ENCODE results near the gene POM121C.
"Not testable (repeated sequence)": the region's sequence is repeated elsewhere in the genome, so short reads cannot be mapped to it uniquely, and the experiment has no call there.

POM121C gene

DNA sequence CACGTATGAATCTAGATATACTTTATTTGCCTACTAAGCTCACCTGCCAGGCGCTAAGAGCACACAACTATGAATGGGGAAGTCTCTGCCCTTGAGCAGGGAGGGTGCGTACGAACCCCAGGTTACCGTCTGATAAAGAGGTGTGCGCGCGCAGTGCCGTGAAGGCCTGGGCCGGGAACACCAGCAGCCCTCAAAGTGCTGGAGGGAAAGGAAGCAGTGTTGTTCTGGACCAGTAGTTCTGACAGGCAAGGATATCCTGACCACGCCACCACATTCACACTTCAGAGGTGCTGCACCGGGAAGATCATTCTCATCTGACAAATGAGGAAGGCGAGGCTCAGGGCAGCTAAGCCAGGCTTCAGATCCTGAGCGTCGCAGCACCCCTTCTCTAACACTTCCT, 62.6 kb downstream of the POM121C start:
- not testable (repeated sequence) for DNase-seq (ENCODE audit: low read depth, low spot score)

GRCh38 chr7:75421798-75422710, 64.0 kb downstream of the POM121C start:
- not testable (repeated sequence) for DNase-seq (ENCODE audit: low read depth, low spot score)

- not testable (repeated sequence) for DNase-seq (ENCODE audit: low read depth, low spot score)
Observed at GRCh38 chr7:75420152-75420551, 65.9 kb downstream of the POM121C start.

DNA sequence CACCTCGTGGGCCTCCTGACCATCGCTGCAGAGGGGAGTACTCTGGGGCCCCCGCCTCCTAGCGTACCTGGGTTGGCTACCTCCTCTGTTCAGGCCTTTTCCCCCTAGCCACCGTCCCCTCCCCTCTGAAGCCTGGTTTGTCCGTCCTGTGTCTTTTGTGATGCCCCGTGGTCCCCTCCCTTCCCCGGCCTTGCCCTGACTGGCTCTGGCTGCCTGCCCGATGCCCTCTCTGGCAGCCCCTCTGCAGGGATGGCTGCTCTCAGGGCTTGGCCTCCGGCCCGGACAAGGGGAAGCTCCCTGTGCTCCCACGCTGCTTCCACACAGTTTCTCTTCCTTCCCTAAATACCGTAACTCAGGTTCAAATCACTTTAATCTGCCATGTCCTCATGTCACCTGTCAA, 66.4 kb downstream of the POM121C start:
- DNase-seq (ENCODE audit: low read depth, low spot score), result not testable (repeated sequence)

DNA sequence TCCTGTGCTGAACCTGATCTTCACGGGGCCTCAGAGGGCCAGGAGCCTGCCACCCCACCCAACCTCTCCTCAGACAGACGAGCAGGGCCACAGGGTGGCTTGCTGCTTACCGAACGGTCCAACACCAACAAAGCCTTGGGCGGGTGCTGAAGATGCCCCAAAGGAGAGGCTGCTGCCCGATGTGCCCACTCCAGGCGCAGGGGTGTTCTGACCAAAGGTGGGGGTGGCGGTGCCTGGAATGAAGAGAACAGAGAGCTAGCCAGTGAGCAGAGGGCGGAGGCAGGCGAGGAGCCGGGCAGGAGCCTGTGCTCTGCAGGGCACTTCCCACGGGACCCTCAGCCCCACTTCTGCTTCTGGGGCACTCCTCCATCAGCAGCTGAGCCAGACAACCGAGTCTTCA, 66.9 kb downstream of the POM121C start:
- not testable (repeated sequence) for DNase-seq (ENCODE audit: low read depth, low spot score)

- DNase-seq (ENCODE audit: low read depth, low spot score), result not testable (repeated sequence)
Observed at GRCh38 chr7:75418292-75418858, 67.7 kb downstream of the POM121C start.

DNA sequence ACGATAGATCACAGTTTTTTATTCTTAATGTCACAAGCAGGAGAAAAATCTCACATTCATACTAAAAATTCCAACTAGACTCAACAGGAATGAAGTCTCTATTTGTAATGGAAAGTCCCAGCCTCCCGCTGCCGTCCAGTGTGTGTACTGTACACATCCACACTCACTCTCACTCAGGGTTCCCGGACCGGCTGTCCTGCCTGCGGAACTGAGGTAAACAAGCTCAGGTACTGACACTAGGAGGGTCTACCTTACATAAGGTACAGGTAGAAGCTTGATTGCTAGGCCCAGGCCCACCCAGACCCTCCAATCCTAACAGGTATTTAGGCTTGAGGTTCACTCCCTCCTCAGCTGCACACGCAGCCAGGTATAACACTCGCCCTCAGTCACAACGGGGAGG, 69.3 kb downstream of the POM121C start:
- DNase-seq (ENCODE audit: low read depth, low spot score), result not testable (repeated sequence)

DNA sequence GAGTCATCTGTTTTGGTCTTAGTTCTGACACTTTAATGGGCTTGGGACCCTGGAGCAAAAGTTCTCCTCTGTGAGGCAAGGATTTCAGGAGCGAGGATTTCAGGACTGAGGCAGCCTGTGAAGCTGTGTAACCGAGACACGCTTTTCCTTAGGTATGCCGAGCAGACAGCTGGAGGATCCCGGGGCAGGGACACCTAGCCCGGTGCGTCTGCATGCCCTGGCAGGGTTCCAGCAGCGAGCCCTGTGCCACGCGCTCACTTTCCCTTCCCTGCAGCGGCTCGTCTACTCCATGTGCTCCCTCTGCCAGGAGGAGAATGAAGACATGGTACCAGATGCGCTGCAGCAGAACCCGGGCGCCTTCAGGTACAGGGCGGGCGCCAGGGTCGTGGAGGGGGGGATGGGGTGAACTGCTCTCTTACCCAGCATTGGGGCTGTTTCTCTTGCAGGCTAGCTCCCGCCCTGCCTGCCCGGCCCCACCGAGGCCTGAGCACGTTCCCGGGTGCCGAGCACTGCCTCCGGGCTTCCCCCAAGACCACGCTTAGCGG, 70.2 kb downstream of the POM121C start:
- not testable (repeated sequence) for DNase-seq (ENCODE audit: low read depth, low spot score)

- DNase-seq (ENCODE audit: low read depth, low spot score), result not testable (repeated sequence)
Observed at GRCh38 chr7:75415428-75415817, 70.7 kb downstream of the POM121C start.

DNA sequence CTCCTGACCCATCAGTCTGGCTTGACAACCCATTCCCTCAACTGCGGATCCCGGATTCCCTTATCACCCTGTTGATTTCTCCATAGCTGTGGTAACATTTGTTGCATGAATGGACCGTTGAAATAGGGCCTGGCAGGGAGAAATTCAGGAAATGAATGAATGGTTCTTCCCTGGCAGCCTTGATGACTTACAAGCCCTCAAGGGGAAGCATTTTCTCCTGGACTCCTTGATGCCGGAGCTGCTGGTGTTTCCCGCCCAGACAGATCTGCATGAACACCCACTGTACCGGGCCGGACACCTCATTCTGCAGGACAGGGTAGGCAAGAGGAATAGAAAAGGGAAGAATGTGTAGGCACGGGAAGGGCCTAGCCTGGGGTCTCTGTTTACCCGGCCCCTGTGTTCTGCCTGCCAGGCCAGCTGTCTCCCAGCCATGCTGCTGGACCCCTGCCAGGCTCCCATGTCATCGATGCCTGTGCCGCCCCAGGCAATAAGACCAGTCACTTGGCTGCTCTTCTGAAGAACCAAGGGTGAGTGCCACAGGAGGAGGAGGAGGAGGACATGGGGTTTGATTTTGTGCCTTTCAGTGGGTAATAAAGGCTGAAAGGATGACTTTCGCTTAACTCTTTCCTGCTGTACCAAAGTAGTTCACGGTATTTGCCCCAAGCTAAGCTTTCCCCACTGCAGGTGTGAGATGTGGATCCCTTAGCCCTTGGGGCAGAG, 71.2 kb downstream of the POM121C start:
- not testable (repeated sequence) for DNase-seq (ENCODE audit: low read depth, low spot score)

GRCh38 chr7:75414204-75414603, 71.9 kb downstream of the POM121C start:
- not testable (repeated sequence) for DNase-seq (ENCODE audit: low read depth, low spot score)

- DNase-seq (ENCODE audit: low read depth, low spot score), result not testable (repeated sequence)
Observed at GRCh38 chr7:75410823-75411173, 75.3 kb downstream of the POM121C start.

GRCh38 chr7:75409880-75410822, 75.9 kb downstream of the POM121C start:
- DNase-seq (ENCODE audit: low read depth, low spot score), result not testable (repeated sequence)

GRCh38 chr7:75404663-75405062, 81.4 kb downstream of the POM121C start:
- not testable (repeated sequence) for DNase-seq (ENCODE audit: low read depth, low spot score)

DNA sequence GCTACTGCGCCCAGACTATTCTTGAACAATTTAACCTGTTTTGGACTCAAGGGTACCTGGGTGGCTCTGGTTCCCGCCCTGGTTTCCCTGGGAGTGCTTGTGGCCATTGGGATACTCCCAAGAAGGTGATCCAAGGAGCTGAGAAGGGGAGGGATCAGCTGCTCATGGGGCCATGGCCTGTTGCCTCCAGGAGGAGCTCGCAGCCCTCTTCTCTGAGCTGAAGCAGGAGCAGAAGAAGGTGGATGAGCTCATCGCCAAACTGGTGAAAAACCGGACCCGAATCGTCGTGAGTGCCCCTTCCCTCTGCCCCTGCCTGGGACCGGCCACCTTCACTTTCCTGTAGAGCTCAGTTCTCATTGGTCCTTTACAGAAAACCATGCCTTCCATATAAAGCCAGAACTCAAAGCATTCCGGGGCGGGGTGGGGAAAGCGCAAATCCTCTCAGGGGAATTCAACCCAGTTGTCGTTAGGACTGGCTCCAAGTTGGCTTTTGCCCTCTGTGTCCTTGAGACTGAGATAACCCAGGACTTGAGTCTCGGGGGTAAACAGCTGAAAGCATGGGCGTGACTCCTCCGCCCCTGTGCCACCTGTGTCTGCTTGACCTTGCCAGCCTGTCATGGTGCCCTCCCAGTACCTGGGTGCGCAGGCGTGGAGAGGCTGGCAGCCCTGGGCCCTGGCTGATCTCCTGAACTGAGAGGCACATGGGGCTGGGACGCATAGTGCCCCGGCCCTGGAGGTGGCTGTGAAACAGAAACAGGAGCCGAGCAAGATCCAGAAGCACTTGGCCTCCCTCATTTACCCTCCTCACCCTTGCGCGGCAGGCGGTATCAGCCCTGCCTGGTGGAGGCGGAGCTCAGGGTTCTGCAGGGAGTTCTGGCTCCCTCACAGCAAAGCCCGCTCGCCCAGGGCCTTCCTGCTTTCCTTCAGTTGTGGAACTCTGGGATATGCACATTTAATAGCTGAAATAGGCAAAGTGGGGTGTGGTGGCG, 82.3 kb downstream of the POM121C start:
- DNase-seq (ENCODE audit: low read depth, low spot score), result not testable (repeated sequence)

- not testable (repeated sequence) for DNase-seq (ENCODE audit: low read depth, low spot score)
Observed at GRCh38 chr7:75400575-75400974, 85.5 kb downstream of the POM121C start.

DNA sequence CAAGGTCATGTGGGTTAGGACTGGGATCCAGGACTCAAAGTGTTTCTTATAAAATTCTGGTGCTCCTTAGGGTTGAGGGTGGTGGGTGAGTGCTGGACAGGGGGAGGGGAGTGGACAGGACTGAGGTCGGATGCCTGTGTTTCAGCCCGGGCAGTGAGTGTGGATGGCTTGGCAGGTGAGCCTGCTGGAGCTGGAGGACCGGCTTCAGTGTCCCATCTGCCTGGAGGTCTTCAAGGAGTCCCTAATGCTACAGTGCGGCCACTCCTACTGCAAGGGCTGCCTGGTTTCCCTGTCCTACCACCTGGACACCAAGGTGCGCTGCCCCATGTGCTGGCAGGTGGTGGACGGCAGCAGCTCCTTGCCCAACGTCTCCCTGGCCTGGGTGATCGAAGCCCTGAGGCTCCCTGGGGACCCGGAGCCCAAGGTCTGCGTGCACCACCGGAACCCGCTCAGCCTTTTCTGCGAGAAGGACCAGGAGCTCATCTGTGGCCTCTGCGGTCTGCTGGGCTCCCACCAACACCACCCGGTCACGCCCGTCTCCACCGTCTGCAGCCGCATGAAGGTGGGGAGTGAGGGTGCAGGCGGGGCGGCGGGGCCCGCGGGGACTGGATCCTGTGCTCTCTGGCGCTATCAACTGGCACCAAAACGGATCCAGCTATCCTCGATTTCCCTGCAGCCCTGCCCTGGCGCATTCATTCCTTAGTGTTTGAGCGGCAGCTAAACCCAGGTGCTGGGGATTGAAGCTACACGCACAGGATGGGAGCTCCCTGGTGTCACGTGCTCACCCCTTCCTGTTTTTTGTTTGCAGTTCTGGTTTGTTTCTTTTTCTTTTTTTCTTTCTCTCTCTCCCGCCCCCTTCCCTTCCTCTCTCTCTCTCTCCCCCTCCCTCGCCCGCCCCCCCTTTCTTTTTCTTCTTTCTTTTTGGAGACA, 87.1 kb downstream of the POM121C start:
- DNase-seq (ENCODE audit: low read depth, low spot score), result not testable (repeated sequence)

DNA sequence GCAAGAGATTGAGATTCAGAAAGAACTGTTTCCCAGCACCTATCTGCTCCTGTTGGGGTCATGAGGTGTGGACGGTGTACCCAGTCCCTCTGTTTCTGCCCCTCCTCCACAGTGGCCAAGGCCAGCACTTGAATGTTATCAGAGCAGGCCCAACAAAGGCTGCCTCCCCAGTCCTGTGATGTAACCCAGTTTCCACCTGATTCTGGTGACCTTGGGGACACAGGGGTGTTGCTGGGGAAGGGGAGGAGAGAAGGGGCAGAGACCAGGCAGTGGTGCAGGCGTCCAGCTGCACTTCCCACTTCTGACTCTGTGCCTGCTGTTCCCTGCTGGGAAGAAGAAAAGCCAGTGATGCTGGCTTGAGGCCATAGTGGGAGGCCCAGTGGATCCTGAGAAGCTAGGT, 88.2 kb downstream of the POM121C start:
- DNase-seq (ENCODE audit: low read depth, low spot score), result not testable (repeated sequence)

Data from ELF-1 (cell line).